Type B pancreatic cell (in vitro differentiated cells): ENCODE measurements around the gene SMIM29. TPM values are rescaled to one million over a fixed set of nuclear protein-coding genes. Genes with fewer than 3 reads are reported as not detected.
"Not testable (repeated sequence)": the region's sequence is repeated elsewhere in the genome, so short reads cannot be mapped to it uniquely, and the experiment has no call there.

ENCODE experiments used
- DNase-seq: peaks from one replicate; pipeline ENCODE4 v3.0.0; 2021; ENCODE audit warnings: mixed read lengths; ENCODE audit not compliant: unreplicated experiment; ENCODE audit errors: extremely low spot score
- H3K27ac Mint-ChIP-seq: 2 replicates; pipeline ENCODE4 v1.8.0; 2021; ENCODE audit warnings: mild to moderate bottlenecking, mixed read lengths
- H3K27me3 Mint-ChIP-seq: 2 replicates; pipeline ENCODE4 v1.8.0; 2021; ENCODE audit warnings: mixed read lengths
- H3K36me3 Mint-ChIP-seq: 2 replicates; pipeline ENCODE4 v1.8.0; 2021; ENCODE audit warnings: mixed read lengths
- H3K4me1 Mint-ChIP-seq: one replicate; pipeline ENCODE4 v1.8.0; 2021; ENCODE audit warnings: mixed read lengths; ENCODE audit not compliant: unreplicated experiment
- H3K4me3 Mint-ChIP-seq: 2 replicates; pipeline ENCODE4 v1.8.0; 2021; ENCODE audit warnings: mild to moderate bottlenecking, mixed read lengths
- H3K9me3 Mint-ChIP-seq: 2 replicates; pipeline ENCODE4 v1.8.0; 2021; ENCODE audit warnings: mixed read lengths
- total RNA-seq: library from RNA; stranded (reverse); gene quantifications from 2 replicates; pipeline ENCODE4 v1.2.1, GENCODE V29; 2021; ENCODE audit warnings: low replicate concordance
- TF ChIP-seq, protein P1 (sequence below): fragments of 200-600 bp; sonication (generic); conservative IDR thresholded peaks from 2 replicates; pipeline ENCODE4 v1.5.0; 2021; ENCODE audit warnings: antibody characterized with exemption, mild to moderate bottlenecking

The SMIM29 gene
- total RNA-seq, 1 donor from 2014 or later = 16.0 TPM

DNA sequence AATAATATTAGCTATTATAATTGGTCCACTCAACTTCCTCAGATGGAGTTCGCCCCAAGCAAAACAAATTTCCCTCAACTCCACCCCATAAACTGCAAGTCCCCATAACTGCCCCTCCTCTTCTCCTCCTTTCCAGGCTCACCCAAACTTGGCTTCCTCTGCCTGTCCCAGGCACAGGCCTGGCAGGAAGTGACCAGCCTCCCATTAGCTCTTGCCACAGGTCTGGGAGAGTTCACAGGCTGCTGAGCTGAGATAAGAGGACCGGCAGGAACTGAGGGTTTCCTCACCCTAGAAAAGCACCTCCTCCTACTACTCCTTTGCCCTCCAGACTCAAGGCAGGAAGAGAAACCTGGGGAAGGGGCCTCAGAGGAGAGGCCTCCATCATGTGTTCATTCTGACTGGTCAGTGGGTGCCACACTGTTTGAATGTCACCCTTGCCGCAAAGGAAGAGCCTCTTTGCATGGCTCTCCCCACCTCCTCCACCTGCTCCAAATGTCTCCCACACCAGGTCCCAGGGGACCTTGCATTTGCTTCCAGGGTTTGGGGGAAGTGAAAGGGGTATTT is 24.5 kb upstream of the SMIM29 start:
- no peak for DNase-seq
- Mint-ChIP-seq H3K27me3 (no peaks in the 10 kb centered on the region), H3K4me3 (no peak overlapping the region), H3K36me3 (no peaks in the 10 kb centered on the region), H3K9me3 (no peaks in the 10 kb centered on the region), H3K4me1 (peaks cover 11% of the 10 kb centered on the region), H3K27ac (no peak overlapping the region)
- TF ChIP-seq, protein P1, sequence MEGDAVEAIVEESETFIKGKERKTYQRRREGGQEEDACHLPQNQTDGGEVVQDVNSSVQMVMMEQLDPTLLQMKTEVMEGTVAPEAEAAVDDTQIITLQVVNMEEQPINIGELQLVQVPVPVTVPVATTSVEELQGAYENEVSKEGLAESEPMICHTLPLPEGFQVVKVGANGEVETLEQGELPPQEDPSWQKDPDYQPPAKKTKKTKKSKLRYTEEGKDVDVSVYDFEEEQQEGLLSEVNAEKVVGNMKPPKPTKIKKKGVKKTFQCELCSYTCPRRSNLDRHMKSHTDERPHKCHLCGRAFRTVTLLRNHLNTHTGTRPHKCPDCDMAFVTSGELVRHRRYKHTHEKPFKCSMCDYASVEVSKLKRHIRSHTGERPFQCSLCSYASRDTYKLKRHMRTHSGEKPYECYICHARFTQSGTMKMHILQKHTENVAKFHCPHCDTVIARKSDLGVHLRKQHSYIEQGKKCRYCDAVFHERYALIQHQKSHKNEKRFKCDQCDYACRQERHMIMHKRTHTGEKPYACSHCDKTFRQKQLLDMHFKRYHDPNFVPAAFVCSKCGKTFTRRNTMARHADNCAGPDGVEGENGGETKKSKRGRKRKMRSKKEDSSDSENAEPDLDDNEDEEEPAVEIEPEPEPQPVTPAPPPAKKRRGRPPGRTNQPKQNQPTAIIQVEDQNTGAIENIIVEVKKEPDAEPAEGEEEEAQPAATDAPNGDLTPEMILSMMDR = no peak

DNA sequence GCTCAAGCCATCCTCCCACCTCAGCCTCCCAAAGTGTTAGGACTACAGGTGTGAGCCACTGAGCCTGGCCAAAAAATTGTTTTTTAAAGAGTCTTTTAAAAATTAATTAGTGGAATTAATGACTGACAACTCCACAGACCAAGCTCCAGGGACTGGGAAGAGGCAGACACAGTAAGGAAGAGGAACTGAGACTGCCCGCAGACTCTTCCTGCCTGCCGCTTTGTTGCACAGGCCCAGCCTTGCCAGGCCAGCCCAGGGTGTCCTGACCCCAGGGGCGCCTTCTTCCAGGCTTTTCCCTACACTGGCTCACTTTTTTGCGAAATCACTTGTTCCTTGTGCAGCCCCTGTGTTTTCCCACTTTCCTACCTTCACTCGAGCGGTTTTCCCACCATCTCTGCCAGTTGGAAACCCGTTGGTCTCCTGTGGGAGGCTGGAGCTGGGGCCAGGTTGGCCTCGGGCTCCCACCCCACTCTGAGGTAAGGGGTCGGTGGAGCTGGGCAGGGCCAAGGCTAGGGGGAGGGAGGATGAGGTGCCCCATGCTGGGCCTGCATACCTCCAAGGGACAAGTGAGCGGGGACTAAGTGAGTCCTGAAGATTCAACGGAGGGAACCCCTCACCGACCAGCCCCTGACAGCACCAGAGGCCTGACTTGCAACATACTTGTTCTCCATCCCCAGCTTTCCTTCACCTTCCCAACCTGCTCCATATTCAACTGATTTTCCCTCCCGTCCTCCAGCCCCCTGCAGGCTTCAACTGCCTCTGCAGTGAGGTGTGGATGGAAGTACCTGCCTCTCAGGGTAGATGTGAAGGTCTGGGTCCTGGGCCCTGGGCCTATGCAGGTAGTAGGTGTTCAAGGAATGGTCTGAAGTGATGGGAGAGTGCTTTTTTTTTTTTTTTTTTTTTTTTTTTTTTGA is 23.5 kb upstream of the SMIM29 start:
- peaks cover 7% of the 10 kb centered on the region for H3K4me1 Mint-ChIP-seq
- no peak overlapping the region for H3K27ac Mint-ChIP-seq
- H3K9me3 Mint-ChIP-seq = no peaks in the 10 kb centered on the region
- TF ChIP-seq, protein P1 = peak; percentile 17
- H3K36me3 Mint-ChIP-seq = no peaks in the 10 kb centered on the region
- H3K27me3 Mint-ChIP-seq = no peaks in the 10 kb centered on the region
- H3K4me3 Mint-ChIP-seq = no peak overlapping the region
- no peak for DNase-seq

DNA sequence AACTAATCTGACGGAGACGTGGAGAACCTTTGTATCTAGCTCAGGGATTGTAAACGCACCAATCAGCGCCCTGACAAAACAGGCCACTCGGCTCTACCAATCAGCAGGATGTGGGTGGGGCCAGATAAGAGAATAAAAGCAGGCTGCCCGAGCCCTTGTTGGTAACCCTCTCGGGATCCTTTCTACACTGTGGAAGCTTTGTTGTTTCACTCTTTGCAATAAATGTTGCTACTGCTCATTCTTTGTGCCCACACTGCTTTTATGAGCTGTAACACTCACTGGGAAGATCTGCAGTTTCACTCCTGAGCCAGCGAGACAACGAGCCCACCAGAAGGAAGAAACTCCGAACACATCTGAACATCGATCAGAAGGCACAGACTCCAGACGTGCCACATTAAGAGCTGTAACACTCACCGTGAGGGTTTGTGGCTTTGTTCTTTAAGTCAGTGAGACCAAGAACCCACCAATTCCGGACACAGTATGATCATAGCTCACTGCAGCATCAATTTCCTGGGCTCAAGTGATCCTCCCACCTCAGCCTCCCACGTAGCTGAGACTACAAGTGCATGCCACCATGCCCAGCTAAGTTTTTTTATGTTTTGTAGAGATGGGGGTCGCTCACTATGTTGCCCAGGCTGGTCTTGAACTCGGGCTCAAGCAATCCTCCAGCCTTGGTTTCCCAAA is 21.0 kb upstream of the SMIM29 start:
- not testable (repeated sequence) for H3K27me3 Mint-ChIP-seq, DNase-seq, H3K36me3 Mint-ChIP-seq, H3K27ac Mint-ChIP-seq, H3K9me3 Mint-ChIP-seq, H3K4me3 Mint-ChIP-seq, H3K4me1 Mint-ChIP-seq

DNA sequence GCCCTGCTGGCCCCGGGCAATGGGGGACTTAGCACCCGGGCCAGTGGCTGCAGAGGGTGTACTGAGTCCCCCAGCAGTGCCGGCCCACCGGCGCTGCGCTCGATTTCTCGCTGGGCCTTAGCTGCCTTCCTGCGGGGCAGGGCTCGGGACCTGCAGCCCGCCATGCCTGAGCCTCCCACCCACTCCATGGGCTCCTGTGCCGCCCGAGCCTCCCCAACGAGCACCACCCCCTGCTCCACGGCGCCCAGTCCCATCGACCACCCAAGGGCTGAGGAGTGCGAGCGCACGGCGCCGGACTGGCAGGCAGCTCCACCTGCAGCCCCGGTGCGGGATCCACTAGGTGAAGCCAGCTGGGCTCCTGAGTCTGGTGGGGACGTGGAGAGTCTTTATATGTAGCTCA is 20.3 kb upstream of the SMIM29 start:
- not testable (repeated sequence) for H3K9me3 Mint-ChIP-seq, H3K27me3 Mint-ChIP-seq, H3K36me3 Mint-ChIP-seq, H3K27ac Mint-ChIP-seq, H3K4me3 Mint-ChIP-seq, H3K4me1 Mint-ChIP-seq, DNase-seq

DNA sequence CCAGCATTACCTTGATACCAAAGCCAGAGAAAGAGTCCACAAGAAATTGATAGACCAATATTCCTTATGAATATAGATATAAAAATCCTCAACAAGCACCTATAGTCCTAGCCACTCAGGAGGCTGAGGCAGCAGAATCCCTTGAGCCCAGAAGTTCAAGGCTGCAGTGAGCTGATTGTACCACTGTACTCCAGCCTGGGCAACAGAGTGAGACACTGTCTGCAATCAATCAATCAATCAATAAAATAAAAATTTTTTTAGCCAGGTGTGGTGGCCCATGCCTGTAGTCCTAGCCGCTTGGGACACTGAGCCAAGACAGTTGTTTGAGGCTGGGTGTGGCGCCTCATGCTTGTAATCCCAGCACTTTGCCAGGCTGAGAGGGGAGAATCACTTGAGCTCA is 18.9 kb upstream of the SMIM29 start:
- Mint-ChIP-seq H3K27me3 (no peaks in the 10 kb centered on the region), H3K9me3 (no peaks in the 10 kb centered on the region), H3K4me3 (no peak overlapping the region), H3K27ac (no peak overlapping the region), H3K4me1 (no peaks in the 10 kb centered on the region), H3K36me3 (no peaks in the 10 kb centered on the region)
- TF ChIP-seq, protein P1 = no peak
- DNase-seq = no peak

DNA sequence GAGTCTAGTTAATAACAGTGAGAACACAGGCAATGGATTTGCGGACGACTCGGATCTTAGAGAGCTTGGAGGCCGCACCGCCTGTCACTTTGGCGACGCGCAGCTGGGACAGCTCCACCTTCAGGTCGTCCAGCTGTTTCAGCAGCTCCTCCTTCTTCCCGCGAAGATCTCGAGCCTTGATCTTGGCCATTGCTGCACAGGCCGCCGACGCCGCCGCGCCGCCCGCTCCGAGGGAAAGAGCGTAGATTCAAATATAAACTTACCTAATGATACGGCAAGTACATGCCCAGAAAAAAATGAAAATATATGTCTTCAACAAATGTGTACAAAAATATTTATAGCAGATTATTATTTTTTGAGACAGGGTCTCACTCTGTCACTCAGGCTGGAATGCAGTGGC is 14.7 kb upstream of the SMIM29 start:
- not testable (repeated sequence) for H3K4me1 Mint-ChIP-seq, H3K9me3 Mint-ChIP-seq, H3K27ac Mint-ChIP-seq, H3K4me3 Mint-ChIP-seq, H3K36me3 Mint-ChIP-seq, H3K27me3 Mint-ChIP-seq, DNase-seq
